Breast epithelium (tissue), 4 donors: ENCODE measurements around the gene CUBN. TPM values are rescaled to one million over a fixed set of nuclear protein-coding genes. Genes with fewer than 3 reads are reported as not detected.

Experiments
- DNase-seq, 2 donors: peaks; one replicate each; pipeline ENCODE4 v3.0.0-alpha.2; 2019; ENCODE audit warnings: low spot score in 2 of 2
- H3K27ac ChIP-seq, 2 donors: fragments of 200-600 bp; sonication (generic) in 1 of 2; one replicate each; pipeline ENCODE4 v1.5.1; 2016 to 2019; ENCODE audit warnings: mild to moderate bottlenecking in 1 of 2
- H3K27me3 ChIP-seq, 2 donors: fragments of 200-600 bp; sonication (generic) in 1 of 2; one replicate each; pipeline versions ENCODE4 v1.5.1 to v1.6.0; 2017 to 2019; ENCODE audit warnings: control low read depth in 1 of 2, mild to moderate bottlenecking in 1 of 2
- H3K36me3 ChIP-seq: fragments of 200-600 bp; one replicate; pipeline ENCODE4 v1.5.1; 2019
- H3K4me1 ChIP-seq, 2 donors: fragments of 200-600 bp; sonication (generic); one replicate each; pipeline ENCODE4 v1.5.1; 2016 to 2019; ENCODE audit warnings: control low read depth in 1 of 2
- H3K4me3 ChIP-seq, 3 donors: fragments of 200-600 bp; sonication (generic); 1 replicate in 2 of 3; 2 replicates in 1 of 3; pipeline ENCODE4 v1.5.1; 2016 to 2019; ENCODE audit warnings: mild to moderate bottlenecking in 3 of 3, moderate library complexity in 2 of 3
- H3K9me3 ChIP-seq, 2 donors: fragments of 200-600 bp; sonication (generic) in 1 of 2; one replicate each; pipeline ENCODE4 v1.5.1; 2016 to 2019; ENCODE audit warnings: control low read depth in 1 of 2
- POLR2A ChIP-seq: fragments of 450-650 bp; IDR thresholded peaks from one replicate; pipeline ENCODE4 v1.6.1; 2016; ENCODE audit warnings: antibody characterized with exemption, mild to moderate bottlenecking, moderate library complexity
- POLR2AphosphoS5 ChIP-seq, 3 donors: sonication (generic); formaldehyde crosslinking; IDR thresholded peaks; one replicate each; pipeline ENCODE4 v1.6.1; 2017; ENCODE audit warnings: antibody characterized with exemption in 3 of 3
- intact Hi-C: fragments of 100-400 bp; cut with DNase I; formaldehyde crosslinking; loops from one replicate; pipeline ENCODE4 v1.15.1; 2023; ENCODE audit warnings: low total_unique reads
- total RNA-seq, 3 donors: library from RNA; depleted of rRNA; stranded (reverse); fragments of >200 nt; gene quantifications; one replicate each; pipeline ENCODE4 v1.1.0, GENCODE V29; 2016
- TF ChIP-seq, protein P1 (sequence below), 3 donors: fragments of 450-650 bp; IDR thresholded peaks; one replicate each; pipeline ENCODE4 v1.5.1; 2016 to 2017; ENCODE audit warnings: antibody characterized with exemption in 3 of 3, mild to moderate bottlenecking in 3 of 3, moderate library complexity in 3 of 3

Gene CUBN
- total RNA-seq, 3 donors from 2014 or later: 1.6 to 5.7 (median 5.0) TPM

DNA sequence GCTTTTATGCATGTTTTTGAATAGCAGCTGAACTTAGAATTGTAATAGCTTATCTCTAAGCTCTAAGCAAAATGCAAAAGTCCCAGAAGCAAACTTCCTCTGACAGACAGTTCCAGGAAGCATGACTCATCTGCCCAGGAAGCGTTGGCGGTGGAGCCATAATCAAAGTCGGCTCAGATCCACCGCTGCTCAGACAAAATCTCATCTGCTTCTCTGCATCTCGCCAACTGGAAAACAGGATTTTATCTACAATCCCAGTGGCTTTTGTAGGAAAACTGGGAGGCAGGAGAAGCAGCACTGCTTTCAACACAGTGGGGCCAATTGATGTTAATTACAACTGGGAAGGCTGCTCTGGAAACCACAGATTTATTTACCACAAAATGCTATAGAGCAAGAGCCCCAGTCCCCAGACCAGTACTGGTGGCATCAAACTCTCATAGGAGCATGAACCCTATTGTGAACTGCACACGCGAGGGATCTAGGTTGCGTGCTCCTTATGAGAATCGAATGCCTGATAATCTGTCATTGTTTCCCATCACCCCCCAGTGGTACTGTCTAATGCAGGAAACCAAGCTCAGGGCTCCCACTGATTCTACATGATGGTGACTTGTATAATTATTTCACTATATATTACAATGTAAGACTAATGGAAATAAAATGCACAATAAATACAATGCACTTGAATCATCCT is 99.9 kb downstream of the CUBN start:
- Histone ChIP-seq H3K27me3 (no peaks in the 10 kb centered on the region), H3K9me3 (no peaks in the 10 kb centered on the region), H3K36me3 (no peaks in the 10 kb centered on the region), H3K27ac (peak overlapping the region; percentile 60 to 89), H3K4me1 (no peaks in the 10 kb centered on the region), H3K4me3 (peak overlapping the region in 1 of 3 donors; percentile 51)
- intact Hi-C loops: no loop called here
- TF ChIP-seq POLR2AphosphoS5 (IDR thresholded peaks at IDR 0.05): peak in 2 of 3 donors; percentile 17 to 86
- TF ChIP-seq POLR2A: no peak
- TF ChIP-seq, protein P1, sequence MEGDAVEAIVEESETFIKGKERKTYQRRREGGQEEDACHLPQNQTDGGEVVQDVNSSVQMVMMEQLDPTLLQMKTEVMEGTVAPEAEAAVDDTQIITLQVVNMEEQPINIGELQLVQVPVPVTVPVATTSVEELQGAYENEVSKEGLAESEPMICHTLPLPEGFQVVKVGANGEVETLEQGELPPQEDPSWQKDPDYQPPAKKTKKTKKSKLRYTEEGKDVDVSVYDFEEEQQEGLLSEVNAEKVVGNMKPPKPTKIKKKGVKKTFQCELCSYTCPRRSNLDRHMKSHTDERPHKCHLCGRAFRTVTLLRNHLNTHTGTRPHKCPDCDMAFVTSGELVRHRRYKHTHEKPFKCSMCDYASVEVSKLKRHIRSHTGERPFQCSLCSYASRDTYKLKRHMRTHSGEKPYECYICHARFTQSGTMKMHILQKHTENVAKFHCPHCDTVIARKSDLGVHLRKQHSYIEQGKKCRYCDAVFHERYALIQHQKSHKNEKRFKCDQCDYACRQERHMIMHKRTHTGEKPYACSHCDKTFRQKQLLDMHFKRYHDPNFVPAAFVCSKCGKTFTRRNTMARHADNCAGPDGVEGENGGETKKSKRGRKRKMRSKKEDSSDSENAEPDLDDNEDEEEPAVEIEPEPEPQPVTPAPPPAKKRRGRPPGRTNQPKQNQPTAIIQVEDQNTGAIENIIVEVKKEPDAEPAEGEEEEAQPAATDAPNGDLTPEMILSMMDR (IDR thresholded peaks at IDR 0.05): no peak
- DNase-seq: peak in 1 of 2 donors; percentile 32

- Histone ChIP-seq H3K27ac (peak overlapping the region; percentile 60 to 89), H3K4me3 (peak overlapping the region in 1 of 3 donors; percentile 51)
- intact Hi-C loops: no loop called here
Measured at GRCh38 chr10:17029239-17029580, 100.4 kb downstream of the CUBN start.

DNA sequence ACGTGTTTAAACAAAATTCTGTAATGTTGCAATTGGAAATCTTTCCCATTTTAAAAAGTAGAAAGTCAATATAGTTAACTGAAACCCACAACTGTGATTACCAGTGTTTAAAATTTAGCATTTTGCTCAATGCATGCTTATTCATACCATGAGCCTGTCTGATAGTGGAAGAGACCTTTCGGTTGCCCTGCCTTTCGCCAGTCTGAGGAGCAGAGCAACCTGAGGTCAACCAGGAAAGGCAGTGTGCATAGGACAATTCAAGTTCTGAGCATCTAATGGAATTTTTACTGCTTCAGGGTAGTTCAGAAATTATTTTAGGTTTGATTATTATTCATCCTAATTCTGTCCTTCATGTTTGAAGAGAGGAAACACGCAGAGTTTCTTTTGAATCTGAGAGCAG is 100.8 kb downstream of the CUBN start:
- Histone ChIP-seq H3K27me3 (no peaks in the 10 kb centered on the region), H3K4me1 (no peaks in the 10 kb centered on the region), H3K9me3 (no peaks in the 10 kb centered on the region), H3K27ac (peak overlapping the region in 1 of 2 donors; percentile 89), H3K36me3 (no peaks in the 10 kb centered on the region), H3K4me3 (no peak overlapping the region)
- intact Hi-C loops: no loop called here
- TF ChIP-seq POLR2AphosphoS5 (IDR thresholded peaks at IDR 0.05) (no peak), POLR2A (no peak)
- TF ChIP-seq, protein P1 (IDR thresholded peaks at IDR 0.05): no peak
- no peak for DNase-seq

More at GRCh38 chr10:17029239-17029580, 100.4 kb downstream of the CUBN start:
- Histone ChIP-seq H3K27me3 (no peaks in the 10 kb centered on the region), H3K9me3 (no peaks in the 10 kb centered on the region), H3K4me1 (no peaks in the 10 kb centered on the region), H3K36me3 (no peaks in the 10 kb centered on the region)
- TF ChIP-seq, protein P1 (IDR thresholded peaks at IDR 0.05): no peak
- no peak for TF ChIP-seq POLR2A
- TF ChIP-seq POLR2AphosphoS5 (IDR thresholded peaks at IDR 0.05): no peak
- DNase-seq: no peak

DNA sequence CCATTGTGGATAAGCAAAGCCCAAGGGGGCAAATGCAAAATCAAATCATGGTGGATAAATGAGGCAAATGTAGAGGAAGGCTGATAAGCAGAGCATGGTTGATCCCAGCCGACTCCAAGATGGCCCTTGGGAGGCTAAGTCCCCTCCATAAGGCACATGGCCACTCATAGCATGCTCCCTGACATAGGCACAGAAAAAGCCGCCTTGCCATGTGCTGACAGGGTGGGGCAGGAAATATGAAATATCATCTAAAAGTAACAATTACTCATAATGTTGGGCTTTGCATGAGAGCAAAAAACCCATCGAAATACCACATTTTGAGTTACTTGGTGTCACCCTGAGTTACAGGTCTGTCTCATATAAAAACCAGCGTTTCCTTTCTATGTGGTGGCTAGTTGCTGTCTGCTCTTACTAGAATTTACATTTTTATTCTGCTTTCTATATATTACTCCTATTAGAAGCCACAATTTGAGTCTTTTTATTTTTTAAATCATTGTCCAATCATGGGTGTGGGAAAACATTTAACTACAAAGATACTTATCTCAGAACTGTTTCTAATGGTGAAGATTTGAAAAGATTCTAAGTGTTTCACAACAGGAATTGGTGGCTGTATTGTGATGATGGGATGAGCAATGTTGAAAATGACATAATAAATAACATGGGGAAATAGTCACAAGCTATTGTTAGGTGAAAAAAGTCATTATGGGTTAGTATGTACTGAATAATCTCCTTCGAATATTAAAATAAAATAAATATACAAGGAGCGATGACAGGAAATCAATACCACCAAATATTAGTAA is 102.7 kb downstream of the CUBN start:
- intact Hi-C loops: no loop called here
- TF ChIP-seq POLR2A (no peak), POLR2AphosphoS5 (IDR thresholded peaks at IDR 0.05) (no peak)
- TF ChIP-seq, protein P1 (IDR thresholded peaks at IDR 0.05): no peak

More for the DNA sequence above, 102.7 kb downstream of the CUBN start:
- Histone ChIP-seq H3K9me3 (no peaks in the 10 kb centered on the region), H3K4me1 (no peaks in the 10 kb centered on the region), H3K36me3 (no peaks in the 10 kb centered on the region), H3K27ac (no peak overlapping the region), H3K27me3 (no peaks in the 10 kb centered on the region), H3K4me3 (no peak overlapping the region)
- DNase-seq: no peak
